Gastrocnemius medialis (tissue), 4 donors: ENCODE results near the gene SEC23A.

ENCODE experiments used
- POLR2A ChIP-seq, 2 donors: fragments of 450-650 bp; IDR thresholded peaks; one replicate each; pipeline ENCODE4 v1.6.1; 2017; ENCODE audit warnings: antibody characterized with exemption in 2 of 2, mild to moderate bottlenecking in 2 of 2, moderate library complexity in 2 of 2
- TF ChIP-seq, protein P1 (sequence below), 5 experiments: fragments of 450-650 bp in 3 of 5; fragments of 200-600 bp in 2 of 5; sonication (generic) in 2 of 5; IDR thresholded peaks in 4 of 5; conservative IDR thresholded peaks in 1 of 5; 1 replicate in 4 of 5; 2 replicates in 1 of 5; pipeline ENCODE4 v1.5.1; 2016 to 2019; ENCODE audit warnings: antibody characterized with exemption in 5 of 5, mild to moderate bottlenecking in 3 of 5, moderate library complexity in 3 of 5

GRCh38 chr14:39122330-39123138 is 19.5 kb upstream of the SEC23A start:
- TF ChIP-seq, protein P1, sequence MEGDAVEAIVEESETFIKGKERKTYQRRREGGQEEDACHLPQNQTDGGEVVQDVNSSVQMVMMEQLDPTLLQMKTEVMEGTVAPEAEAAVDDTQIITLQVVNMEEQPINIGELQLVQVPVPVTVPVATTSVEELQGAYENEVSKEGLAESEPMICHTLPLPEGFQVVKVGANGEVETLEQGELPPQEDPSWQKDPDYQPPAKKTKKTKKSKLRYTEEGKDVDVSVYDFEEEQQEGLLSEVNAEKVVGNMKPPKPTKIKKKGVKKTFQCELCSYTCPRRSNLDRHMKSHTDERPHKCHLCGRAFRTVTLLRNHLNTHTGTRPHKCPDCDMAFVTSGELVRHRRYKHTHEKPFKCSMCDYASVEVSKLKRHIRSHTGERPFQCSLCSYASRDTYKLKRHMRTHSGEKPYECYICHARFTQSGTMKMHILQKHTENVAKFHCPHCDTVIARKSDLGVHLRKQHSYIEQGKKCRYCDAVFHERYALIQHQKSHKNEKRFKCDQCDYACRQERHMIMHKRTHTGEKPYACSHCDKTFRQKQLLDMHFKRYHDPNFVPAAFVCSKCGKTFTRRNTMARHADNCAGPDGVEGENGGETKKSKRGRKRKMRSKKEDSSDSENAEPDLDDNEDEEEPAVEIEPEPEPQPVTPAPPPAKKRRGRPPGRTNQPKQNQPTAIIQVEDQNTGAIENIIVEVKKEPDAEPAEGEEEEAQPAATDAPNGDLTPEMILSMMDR (IDR thresholded peaks at IDR 0.05 in 4 of 5, conservative IDR thresholded peaks at IDR 0.05 in 1 of 5), result no peak
- TF ChIP-seq POLR2A (IDR thresholded peaks at IDR 0.05), result no peak
